GM12864 (cell line): Measurements from ENCODE around the gene KSR1.

Source experiments
- DNase-seq: peaks from one replicate; pipeline ENCODE4 v3.0.0-alpha.2; 2011; ENCODE audit warnings: low read depth
- H3K4me3 ChIP-seq: 2 replicates; pipeline ENCODE4 v1.5.1; 2011; ENCODE audit warnings: mild to moderate bottlenecking, low read depth, low read length, control low read depth
- CTCF ChIP-seq: IDR thresholded peaks from 2 replicates; pipeline ENCODE4 v1.5.1; 2011; ENCODE audit warnings: low read depth, mild to moderate bottlenecking, moderate library complexity, low read length, control low read depth, inconsistent platforms; ENCODE audit errors: missing control alignments

The KSR1 gene

GRCh38 chr17:27449541-27449940 lies 6.7 kb upstream of the KSR1 start:
- H3K4me3 ChIP-seq = no peak overlapping the region
- no peak for TF ChIP-seq CTCF
- DNase-seq = no peak

GRCh38 chr17:27449988-27450387 lies 6.3 kb upstream of the KSR1 start:
- no peak for DNase-seq
- no peak for TF ChIP-seq CTCF
- no peak overlapping the region for H3K4me3 ChIP-seq

GRCh38 chr17:27450416-27450815 lies 5.8 kb upstream of the KSR1 start:
- no peak for DNase-seq
- TF ChIP-seq CTCF = no peak
- H3K4me3 ChIP-seq = no peak overlapping the region

GRCh38 chr17:27451906-27452305 lies 4.3 kb upstream of the KSR1 start:
- no peak for DNase-seq
- H3K4me3 ChIP-seq = no peak overlapping the region
- no peak for TF ChIP-seq CTCF

- no peak for TF ChIP-seq CTCF
- no peak overlapping the region for H3K4me3 ChIP-seq
- DNase-seq = no peak
Measured at GRCh38 chr17:27452828-27453227, 3.4 kb upstream of the KSR1 start.

- no peak for TF ChIP-seq CTCF
- no peak for DNase-seq
- no peak overlapping the region for H3K4me3 ChIP-seq
Measured at GRCh38 chr17:27453471-27453870, 2.8 kb upstream of the KSR1 start.

- DNase-seq = no peak
- TF ChIP-seq CTCF = no peak
Measured at GRCh38 chr17:27454089-27454488, 2.2 kb upstream of the KSR1 start.

More at GRCh38 chr17:27454089-27454488, 2.2 kb upstream of the KSR1 start:
- no peak overlapping the region for H3K4me3 ChIP-seq
